B cell (primary cell): ENCODE data around the gene SNX22. TPM values are rescaled to one million over a fixed set of nuclear protein-coding genes. Genes with fewer than 3 reads are reported as not detected.

Experiments
- ATAC-seq: fragments of 200-7000 bp; cut with Tn5 transposase; one replicate; pipeline ENCODE4 v1.10.0; 2021; ENCODE audit warnings: low read depth, mild to moderate bottlenecking, moderate number of reproducible peaks, moderate library complexity
- CTCF ChIA-PET: fragments of 350-600 bp; sonication (Branson Sonifier 250); formaldehyde crosslinking; loops from one replicate; lab custom pipeline; 2021; ENCODE audit warnings: antibody characterized with exemption, inconsistent platforms; lab: Charles Lee
- POLR2A ChIA-PET: fragments of 350-600 bp; sonication (Branson Sonifier 250); formaldehyde crosslinking; loops from one replicate; lab custom pipeline; 2021; ENCODE audit warnings: antibody characterized with exemption; lab: Charles Lee
- DNase-seq: peaks from one replicate; pipeline ENCODE4 v3.0.0; 2013
- H2AFZ ChIP-seq: 2 replicates; pipeline ENCODE4 v1.6.1; 2012; ENCODE audit warnings: mild to moderate bottlenecking, low read depth, low read length; ENCODE audit not compliant: insufficient read depth, poor library complexity, severe bottlenecking
- H3K27ac ChIP-seq, 2 donors: 1 replicate in 1 of 2; 2 replicates in 1 of 2; pipeline ENCODE4 v1.5.1; 2012 to 2013; ENCODE audit warnings: low read length in 2 of 2, mild to moderate bottlenecking in 2 of 2, moderate library complexity in 1 of 2
- H3K27me3 ChIP-seq, 4 experiments: fragments of 200-600 bp in 1 of 4; sonication (generic) in 1 of 4; replicated peaks in 1 of 4; 1 replicate in 2 of 4; 2 replicates in 2 of 4; pipeline versions ENCODE4 v1.6.1 to v1.7.0; 2013 to 2016; ENCODE audit warnings: low read length in 3 of 4, mild to moderate bottlenecking in 2 of 4, mixed read lengths in 1 of 4, moderate library complexity in 1 of 4; ENCODE audit not compliant: insufficient read depth in 4 of 4, control insufficient read depth in 3 of 4; ENCODE audit errors: control extremely low read depth in 1 of 4
- H3K36me3 ChIP-seq, 2 experiments: replicated peaks in 1 of 2; 1 replicate in 1 of 2; 2 replicates in 1 of 2; pipeline versions ENCODE4 v1.6.1 to v1.7.1; 2013; ENCODE audit warnings: low read length in 1 of 2; ENCODE audit not compliant: insufficient read depth in 2 of 2, control insufficient read depth in 1 of 2; ENCODE audit errors: control extremely low read depth in 1 of 2, extremely low read depth in 1 of 2
- H3K4me1 ChIP-seq, 2 donors: fragments of 200-600 bp in 1 of 2; sonication (generic) in 1 of 2; 1 replicate in 1 of 2; 2 replicates in 1 of 2; pipeline versions ENCODE4 v1.5.1 to v1.6.1; 2013 to 2017; ENCODE audit warnings: low read length in 2 of 2; ENCODE audit not compliant: control insufficient read depth in 2 of 2, insufficient read depth in 2 of 2
- H3K4me2 ChIP-seq: replicated peaks from 2 replicates; pipeline ENCODE3; 2012; ENCODE audit warnings: mild to moderate bottlenecking, low read depth, low read length; ENCODE audit not compliant: poor library complexity, severe bottlenecking
- H3K4me3 ChIP-seq, 5 experiments: fragments of 200-600 bp in 1 of 5; sonication (generic) in 1 of 5; 1 replicate in 3 of 5; 2 replicates in 2 of 5; pipeline versions ENCODE4 v1.5.1 to v1.7.0; 2011 to 2016; ENCODE audit warnings: low read length in 4 of 5, mild to moderate bottlenecking in 4 of 5, low read depth in 2 of 5, control low read depth in 1 of 5, moderate library complexity in 1 of 5; ENCODE audit not compliant: insufficient read depth in 1 of 5; ENCODE audit errors: control extremely low read depth in 1 of 5, extremely low read depth in 1 of 5
- H3K79me2 ChIP-seq: fragments of 200-600 bp; sonication (generic); one replicate; pipeline ENCODE4 v1.6.0; 2016; ENCODE audit warnings: low read length; ENCODE audit not compliant: control insufficient read depth, insufficient read depth
- H3K9ac ChIP-seq: fragments of 200-600 bp; sonication (generic); 2 replicates; pipeline ENCODE4 v1.6.1; 2017; ENCODE audit warnings: mild to moderate bottlenecking, low read length, moderate library complexity
- H3K9me3 ChIP-seq, 3 donors: one replicate each; pipeline versions ENCODE4 v1.6.1 to v1.7.1; 2013; ENCODE audit warnings: low read length in 2 of 3; ENCODE audit not compliant: control insufficient read depth in 2 of 3, insufficient read depth in 1 of 3; ENCODE audit errors: control extremely low read depth in 1 of 3
- H4K20me1 ChIP-seq: 2 replicates; pipeline ENCODE4 v1.6.0; 2012; ENCODE audit warnings: mild to moderate bottlenecking, low read length; ENCODE audit not compliant: insufficient read depth, control insufficient read depth, poor library complexity, severe bottlenecking
- H3K27ac Mint-ChIP-seq: one replicate; pipeline ENCODE4 v1.8.0; 2021; ENCODE audit warnings: mixed read lengths
- H3K27me3 Mint-ChIP-seq: one replicate; pipeline ENCODE4 v1.8.0; 2021; ENCODE audit warnings: mixed read lengths
- H3K4me1 Mint-ChIP-seq: one replicate; pipeline ENCODE4 v1.8.0; 2021; ENCODE audit warnings: mixed read lengths
- H3K4me3 Mint-ChIP-seq: one replicate; pipeline ENCODE4 v1.8.0; 2021; ENCODE audit warnings: mixed read lengths
- H3K9me3 Mint-ChIP-seq: one replicate; pipeline ENCODE4 v1.8.0; 2022; ENCODE audit warnings: mixed read lengths; ENCODE audit not compliant: insufficient read depth
- EZH2 ChIP-seq: IDR thresholded peaks from 2 replicates; pipeline ENCODE4 v1.6.1; 2012; ENCODE audit warnings: borderline replicate concordance, low read depth, mild to moderate bottlenecking, moderate library complexity, low read length; ENCODE audit not compliant: insufficient read depth, poor library complexity, severe bottlenecking
- intact Hi-C: fragments of 100-400 bp; cut with micrococcal nuclease; formaldehyde crosslinking; loops from one replicate; pipeline ENCODE4 v1.10.0; 2022
- polyA plus RNA-seq: library from polyadenylated mRNA; depleted of rRNA; stranded (reverse); fragments of >200 nt; gene quantifications from 2 replicates; pipeline ENCODE4 v1.2.3, GENCODE V29; 2012
- small RNA-seq: library from RNA; depleted of rRNA; stranded (forward); fragments of <200 nt; gene quantifications from one replicate; pipeline ENCODE3, GENCODE V24; 2012; ENCODE audit warnings: low replicate concordance, low read depth; ENCODE audit not compliant: insufficient read length
- total RNA-seq, 2 donors: library from RNA; stranded (reverse); fragments of 120-200 nt in 1 of 2; gene quantifications; 1 replicate in 1 of 2; 2 replicates in 1 of 2; pipeline versions ENCODE4 v1.2.3 to v1.2.4, GENCODE V29; 2013 to 2022
- TF ChIP-seq, protein P1 (sequence below): fragments of 200-600 bp; IDR thresholded peaks from one replicate; pipeline ENCODE4 v1.8.0; 2022; ENCODE audit warnings: antibody characterized with exemption, mild to moderate bottlenecking

The SNX22 gene
- total and polyA plus RNA-seq, 2 donors (not counting 1 experiment from before 2014, with no cell fraction given), result 44.9 to 305 TPM

DNA sequence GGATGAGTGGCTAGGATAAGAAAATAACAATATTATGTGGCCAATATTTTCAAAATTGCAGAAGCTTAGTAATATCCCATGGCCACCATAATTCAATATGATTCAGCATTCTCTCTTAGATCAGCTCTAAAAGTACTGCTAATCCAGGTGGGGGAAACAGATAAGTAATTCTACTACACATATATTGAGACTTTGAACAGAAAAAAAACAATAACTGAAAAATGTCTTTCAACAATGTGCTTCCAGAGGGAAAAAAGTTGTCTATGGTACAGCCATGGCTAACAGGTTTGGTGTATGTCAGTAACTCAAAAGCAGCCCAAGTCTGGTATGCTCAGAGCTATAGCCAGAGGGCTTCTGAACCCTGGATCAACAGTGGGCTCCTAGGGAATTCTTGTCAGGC is 53.7 kb downstream of the SNX22 start:
- TF ChIP-seq, protein P1, sequence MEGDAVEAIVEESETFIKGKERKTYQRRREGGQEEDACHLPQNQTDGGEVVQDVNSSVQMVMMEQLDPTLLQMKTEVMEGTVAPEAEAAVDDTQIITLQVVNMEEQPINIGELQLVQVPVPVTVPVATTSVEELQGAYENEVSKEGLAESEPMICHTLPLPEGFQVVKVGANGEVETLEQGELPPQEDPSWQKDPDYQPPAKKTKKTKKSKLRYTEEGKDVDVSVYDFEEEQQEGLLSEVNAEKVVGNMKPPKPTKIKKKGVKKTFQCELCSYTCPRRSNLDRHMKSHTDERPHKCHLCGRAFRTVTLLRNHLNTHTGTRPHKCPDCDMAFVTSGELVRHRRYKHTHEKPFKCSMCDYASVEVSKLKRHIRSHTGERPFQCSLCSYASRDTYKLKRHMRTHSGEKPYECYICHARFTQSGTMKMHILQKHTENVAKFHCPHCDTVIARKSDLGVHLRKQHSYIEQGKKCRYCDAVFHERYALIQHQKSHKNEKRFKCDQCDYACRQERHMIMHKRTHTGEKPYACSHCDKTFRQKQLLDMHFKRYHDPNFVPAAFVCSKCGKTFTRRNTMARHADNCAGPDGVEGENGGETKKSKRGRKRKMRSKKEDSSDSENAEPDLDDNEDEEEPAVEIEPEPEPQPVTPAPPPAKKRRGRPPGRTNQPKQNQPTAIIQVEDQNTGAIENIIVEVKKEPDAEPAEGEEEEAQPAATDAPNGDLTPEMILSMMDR, result no peak
- no peak for TF ChIP-seq EZH2
- H3K79me2 ChIP-seq, result no peaks in the 10 kb centered on the region
- Mint-ChIP-seq H3K27me3 (no peaks in the 10 kb centered on the region), H3K9me3 (no peaks in the 10 kb centered on the region), H3K4me3 (no peak overlapping the region), H3K27ac (no peak overlapping the region), H3K4me1 (peaks cover 1% of the 10 kb centered on the region)
- no peaks in the 10 kb centered on the region for H4K20me1 ChIP-seq
- DNase-seq (no peak), ATAC-seq (no peak)
- peaks cover 0 to 22% of the 10 kb centered on the region in 2 experiments for H3K36me3 ChIP-seq
- no peaks in the 10 kb centered on the region for H3K4me1 ChIP-seq
- H3K27me3 ChIP-seq, result no peaks in the 10 kb centered on the region
- CTCF ChIA-PET, result no interaction called here
- no peaks in the 10 kb centered on the region for H3K9me3 ChIP-seq
- no peak overlapping the region for H3K9ac ChIP-seq
- intact Hi-C loops, result no loop called here
- POLR2A ChIA-PET, result no interaction called here
- H3K4me3 ChIP-seq, result no peak overlapping the region
- no peak overlapping the region for H3K4me2 ChIP-seq
- no peak overlapping the region for H2AFZ ChIP-seq
- no peak overlapping the region for H3K27ac ChIP-seq

Small RNA genes within 50 kb of the gene (small RNA-seq; reads per million reads assigned to genes)
- gene RF00019, result not detected

Other genes with a start within 250 kb of the SNX22 start
- gene DAPK2, start 105.2 kb upstream of the SNX22 start, total RNA-seq, result 31.0 and 31.9 TPM in 2 replicates
- gene DAPK2, start 105.2 kb upstream of the SNX22 start, polyA plus RNA-seq, result 5.0 and 8.3 TPM in 2 replicates
- gene CIAO2A, start 57.9 kb upstream of the SNX22 start, total RNA-seq, result 64.4 and 68.2 TPM in 2 replicates
- gene CIAO2A, start 57.9 kb upstream of the SNX22 start, polyA plus RNA-seq, result 71.5 and 101 TPM in 2 replicates
- 152 and 168 TPM in 2 replicates for gene SNX1, start 55.7 kb upstream of the SNX22 start, total RNA-seq
- 75.8 and 87.9 TPM in 2 replicates for gene SNX1, start 55.7 kb upstream of the SNX22 start, polyA plus RNA-seq
- gene PPIB, start 11.3 kb downstream of the SNX22 start, total RNA-seq, result 107 and 108 TPM in 2 replicates
- gene PPIB, start 11.3 kb downstream of the SNX22 start, polyA plus RNA-seq, result 176 and 179 TPM in 2 replicates
- gene CSNK1G1, start 204.4 kb downstream of the SNX22 start, total RNA-seq, result 39.0 and 40.3 TPM in 2 replicates
- gene CSNK1G1, start 204.4 kb downstream of the SNX22 start, polyA plus RNA-seq, result 5.2 and 6.5 TPM in 2 replicates
- gene PCLAF, start 229.7 kb downstream of the SNX22 start, total RNA-seq, result 0.42 and 0.46 TPM in 2 replicates
- 0.82 and 0.92 TPM in 2 replicates for gene PCLAF, start 229.7 kb downstream of the SNX22 start, polyA plus RNA-seq
- gene TRIP4, start 236.1 kb downstream of the SNX22 start, total RNA-seq, result 35.7 and 38.2 TPM in 2 replicates
- gene TRIP4, start 236.1 kb downstream of the SNX22 start, polyA plus RNA-seq, result 13.7 and 17.0 TPM in 2 replicates